Upper lobe of left lung (tissue), 6 donors: Measurements from ENCODE around the gene ZBTB45. TPM values are rescaled to one million over a fixed set of nuclear protein-coding genes. Genes with fewer than 3 reads are reported as not detected.

Experiments
- ATAC-seq, 2 donors: fragments of 200-7000 bp; cut with Tn5 transposase; one replicate each; pipeline ENCODE4 v1.9.1; 2022; ENCODE audit warnings: mild to moderate bottlenecking in 2 of 2, moderate library complexity in 2 of 2; ENCODE audit not compliant: low FRiP score in 2 of 2
- DNase-seq, 2 donors: peaks; one replicate each; pipeline ENCODE4 v3.0.0-alpha.2; 2019 to 2020
- H3K27ac ChIP-seq, 4 donors: fragments of 200-600 bp; sonication (generic); one replicate each; pipeline ENCODE4 v1.5.1; 2016 to 2019
- H3K27me3 ChIP-seq, 4 donors: fragments of 200-600 bp; sonication (generic); one replicate each; pipeline ENCODE4 v1.5.1; 2017 to 2019
- H3K36me3 ChIP-seq, 4 donors: fragments of 200-600 bp; sonication (generic); one replicate each; pipeline ENCODE4 v1.5.1; 2016 to 2019
- H3K4me1 ChIP-seq, 4 donors: fragments of 200-600 bp; sonication (generic); one replicate each; pipeline ENCODE4 v1.5.1; 2018 to 2019
- H3K4me3 ChIP-seq, 4 donors: fragments of 200-600 bp; sonication (generic); one replicate each; pipeline ENCODE4 v1.5.1; 2017 to 2019; ENCODE audit warnings: mild to moderate bottlenecking in 2 of 4, moderate library complexity in 1 of 4
- H3K9me3 ChIP-seq, 4 donors: fragments of 200-600 bp; sonication (generic); one replicate each; pipeline ENCODE4 v1.5.1; 2018 to 2019
- EP300 ChIP-seq, 4 donors: sonication (generic); formaldehyde crosslinking; IDR thresholded peaks; one replicate each; pipeline ENCODE4 v1.5.1; 2017; ENCODE audit warnings: antibody characterized with exemption in 4 of 4, control low read depth in 2 of 4
- POLR2A ChIP-seq, 4 donors: fragments of 450-650 bp; IDR thresholded peaks; one replicate each; pipeline ENCODE4 v1.5.1; 2016 to 2017; ENCODE audit warnings: antibody characterized with exemption in 4 of 4, mild to moderate bottlenecking in 2 of 4
- POLR2AphosphoS5 ChIP-seq, 2 donors: sonication (generic); formaldehyde crosslinking; IDR thresholded peaks; one replicate each; pipeline ENCODE4 v1.5.1; 2017; ENCODE audit warnings: antibody characterized with exemption in 2 of 2
- WGBS, 2 donors: methylation state at CpG; one replicate each; pipeline ENCODE4 v1.1.5; 2017 to 2018; 5-methylcytosine and 5-hydroxymethylcytosine counted together
- total RNA-seq, 6 donors: library from RNA; depleted of rRNA in 4 of 6; stranded (reverse); fragments of >200 nt in 4 of 6; gene quantifications; one replicate each; pipeline versions ENCODE4 v1.1.0 to v1.2.1, GENCODE V29; 2016 to 2021
- TF ChIP-seq, protein P1 (sequence below), 6 experiments: fragments of 450-650 bp in 4 of 6; fragments of 200-600 bp in 2 of 6; sonication (generic) in 2 of 6; IDR thresholded peaks; one replicate each; pipeline ENCODE4 v1.5.1; 2016 to 2019; ENCODE audit warnings: antibody characterized with exemption in 6 of 6
- donor health status: DM: no; HTN: no; CAD: no; lungs with moderate emphysema.
- donor health status: DM: no; HTN: yes; CAD: no; lungs with severe emphysema.

Gene ZBTB45
- total RNA-seq, 6 donors from 2014 or later: 11.9 to 19.7 (median 15.0) TPM

DNA sequence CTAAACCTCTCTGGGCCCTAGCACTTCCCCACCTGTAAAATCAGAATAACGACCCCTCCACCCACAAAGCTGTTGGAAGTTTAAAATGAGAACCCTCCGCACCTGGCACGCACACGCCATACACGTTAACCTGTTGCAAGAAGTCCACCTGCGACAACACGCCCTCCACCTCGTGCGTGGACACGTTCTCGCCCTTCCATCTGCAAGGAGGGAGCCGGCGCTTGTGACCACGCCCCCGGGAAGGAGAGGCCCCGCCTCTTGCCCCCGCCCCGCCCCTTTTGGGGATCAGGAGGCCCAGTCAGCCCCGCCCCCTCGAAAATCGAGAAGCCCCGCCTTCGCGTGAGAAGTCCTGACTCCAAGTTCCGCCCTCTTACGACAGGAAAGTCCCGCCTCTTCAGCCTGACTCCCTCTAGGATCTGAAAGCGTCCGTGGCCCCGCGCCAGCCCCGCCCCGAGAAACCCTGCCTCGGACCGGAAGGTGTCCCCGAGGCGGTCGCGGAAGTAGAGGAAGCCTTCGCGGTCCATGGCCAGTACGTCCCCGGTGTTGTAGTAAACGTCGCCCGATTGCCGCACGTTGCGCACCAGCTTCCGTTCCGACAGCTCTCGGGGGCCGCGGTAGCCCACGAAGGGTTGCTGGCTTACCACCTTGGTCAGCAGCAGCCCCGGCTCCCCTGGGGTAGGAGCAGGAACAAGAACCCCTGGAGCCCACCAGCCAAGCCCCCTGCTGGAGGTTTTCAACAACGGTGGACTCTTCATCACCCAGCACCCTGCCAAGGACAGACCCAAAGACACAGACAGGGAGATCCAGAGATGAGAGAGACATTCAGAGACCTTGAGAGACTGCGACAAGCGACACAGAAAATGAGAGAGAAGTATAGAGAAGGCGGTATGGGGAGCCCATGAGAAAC lies 20.3 kb downstream of the ZBTB45 start:
- ATAC-seq (peak; percentile 98 to 99), DNase-seq (peak; percentile 100)
- H3K27ac ChIP-seq: peak overlapping the region; percentile 77 to 90 (median 81)
- H3K4me3 ChIP-seq: peak overlapping the region; percentile 29 to 73 (median 62)
- TF ChIP-seq, protein P1, sequence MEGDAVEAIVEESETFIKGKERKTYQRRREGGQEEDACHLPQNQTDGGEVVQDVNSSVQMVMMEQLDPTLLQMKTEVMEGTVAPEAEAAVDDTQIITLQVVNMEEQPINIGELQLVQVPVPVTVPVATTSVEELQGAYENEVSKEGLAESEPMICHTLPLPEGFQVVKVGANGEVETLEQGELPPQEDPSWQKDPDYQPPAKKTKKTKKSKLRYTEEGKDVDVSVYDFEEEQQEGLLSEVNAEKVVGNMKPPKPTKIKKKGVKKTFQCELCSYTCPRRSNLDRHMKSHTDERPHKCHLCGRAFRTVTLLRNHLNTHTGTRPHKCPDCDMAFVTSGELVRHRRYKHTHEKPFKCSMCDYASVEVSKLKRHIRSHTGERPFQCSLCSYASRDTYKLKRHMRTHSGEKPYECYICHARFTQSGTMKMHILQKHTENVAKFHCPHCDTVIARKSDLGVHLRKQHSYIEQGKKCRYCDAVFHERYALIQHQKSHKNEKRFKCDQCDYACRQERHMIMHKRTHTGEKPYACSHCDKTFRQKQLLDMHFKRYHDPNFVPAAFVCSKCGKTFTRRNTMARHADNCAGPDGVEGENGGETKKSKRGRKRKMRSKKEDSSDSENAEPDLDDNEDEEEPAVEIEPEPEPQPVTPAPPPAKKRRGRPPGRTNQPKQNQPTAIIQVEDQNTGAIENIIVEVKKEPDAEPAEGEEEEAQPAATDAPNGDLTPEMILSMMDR (IDR thresholded peaks at IDR 0.05): peak in 5 of 6 experiments; percentile 19 to 48 (median 31)
- TF ChIP-seq EP300 (IDR thresholded peaks at IDR 0.05): no peak
- peak in 1 of 4 donors; percentile 68 for TF ChIP-seq POLR2A (IDR thresholded peaks at IDR 0.05)
- peak; percentile 88 to 89 for TF ChIP-seq POLR2AphosphoS5 (IDR thresholded peaks at IDR 0.05)
- H3K36me3 ChIP-seq: no peaks in the 10 kb centered on the region
- no peaks in the 10 kb centered on the region for H3K9me3 ChIP-seq
- 1 to 19% methylated on average over 4 to 60 of the region's 60 CpGs for WGBS, 2 donors
- no peaks in the 10 kb centered on the region for H3K27me3 ChIP-seq
- peaks cover 18 to 27% (median 21%) of the 10 kb centered on the region in 4 donors for H3K4me1 ChIP-seq

DNA sequence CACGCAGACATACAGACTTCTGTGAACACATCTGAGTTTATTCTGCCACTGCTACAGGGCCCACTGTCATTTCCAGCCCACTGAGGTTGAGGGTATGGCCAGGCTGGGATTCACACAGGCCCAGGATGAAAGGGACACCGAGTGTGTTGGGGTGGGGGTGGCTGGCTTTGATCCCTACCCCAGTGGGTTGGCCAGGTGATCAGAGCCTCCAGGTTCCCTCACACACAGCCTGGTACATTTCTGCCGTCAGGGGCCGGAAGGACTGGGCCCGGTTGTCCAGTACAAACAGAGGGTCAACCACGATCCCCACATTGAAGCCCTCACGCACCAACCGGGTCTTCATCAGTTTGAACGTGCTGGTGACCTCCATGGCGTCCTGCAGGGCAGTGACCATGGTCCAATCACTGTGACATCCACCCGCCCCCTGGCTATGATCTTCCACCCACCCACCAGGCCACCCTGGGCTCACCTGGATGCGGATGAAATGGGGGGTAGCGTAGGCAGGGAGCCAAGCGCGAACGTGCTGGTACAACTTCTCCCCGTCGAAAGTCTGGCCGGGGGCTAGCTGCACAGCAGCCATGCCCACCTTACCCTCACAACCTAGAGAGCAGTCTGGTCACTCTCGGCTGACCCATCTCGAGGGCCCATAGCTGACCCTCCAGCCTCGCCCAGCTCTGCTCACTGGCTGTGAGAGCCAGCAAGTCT lies 21.1 kb downstream of the ZBTB45 start:
- H3K27ac ChIP-seq: peak overlapping the region; percentile 42 to 90 (median 81)
- no peaks in the 10 kb centered on the region for H3K9me3 ChIP-seq
- no peaks in the 10 kb centered on the region for H3K27me3 ChIP-seq
- no peaks in the 10 kb centered on the region for H3K36me3 ChIP-seq
- H3K4me3 ChIP-seq: peak overlapping the region; percentile 29 to 73 (median 62)
- ATAC-seq: peak in 1 of 2 donors; percentile 1
- no peak for DNase-seq
- 65 to 78% methylated on average over 9 to 22 of the region's 22 CpGs for WGBS, 2 donors
- TF ChIP-seq POLR2A (IDR thresholded peaks at IDR 0.05) (no peak), POLR2AphosphoS5 (IDR thresholded peaks at IDR 0.05) (no peak), EP300 (IDR thresholded peaks at IDR 0.05) (no peak)
- TF ChIP-seq, protein P1 (IDR thresholded peaks at IDR 0.05): no peak
- peaks cover 18 to 27% (median 21%) of the 10 kb centered on the region in 4 donors for H3K4me1 ChIP-seq

DNA sequence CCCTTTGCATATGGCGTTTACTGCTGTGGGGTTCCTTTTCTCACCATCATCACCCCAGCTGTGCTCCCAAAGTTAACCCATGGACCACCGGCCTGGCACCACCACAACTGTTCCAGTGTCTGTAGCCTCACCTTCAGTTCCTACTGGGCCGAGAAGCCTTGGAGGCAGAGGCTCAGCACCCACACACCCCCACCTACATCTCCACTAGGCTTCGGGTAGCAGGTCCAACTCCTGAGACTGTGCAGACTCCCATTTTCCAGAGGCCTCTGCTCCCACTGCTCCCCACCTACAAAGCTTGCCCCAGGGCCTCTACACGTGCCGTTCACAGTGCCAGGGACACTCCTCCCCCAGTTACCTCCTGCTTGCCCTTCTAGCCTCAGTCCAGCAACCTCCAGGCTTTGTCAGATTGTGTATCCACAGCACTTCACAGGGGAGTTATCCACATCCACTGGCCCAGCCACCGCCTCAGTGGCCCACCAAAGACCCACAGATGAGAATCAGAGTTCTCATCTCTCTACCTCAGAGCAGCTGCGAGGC lies 21.9 kb downstream of the ZBTB45 start:
- Histone ChIP-seq H3K36me3 (no peaks in the 10 kb centered on the region), H3K4me3 (no peak overlapping the region), H3K9me3 (no peaks in the 10 kb centered on the region), H3K27ac (no peak overlapping the region), H3K4me1 (peaks cover 18 to 27% (median 21%) of the 10 kb centered on the region in 4 donors), H3K27me3 (no peaks in the 10 kb centered on the region)
- ATAC-seq (no peak), DNase-seq (no peak)
- TF ChIP-seq EP300 (IDR thresholded peaks at IDR 0.05): no peak
- no peak for TF ChIP-seq POLR2A (IDR thresholded peaks at IDR 0.05)
- TF ChIP-seq, protein P1 (IDR thresholded peaks at IDR 0.05): no peak
- TF ChIP-seq POLR2AphosphoS5 (IDR thresholded peaks at IDR 0.05): no peak
- WGBS, 2 donors: 91 to 93% methylated on average over 7 to 8 of the region's 8 CpGs

DNA sequence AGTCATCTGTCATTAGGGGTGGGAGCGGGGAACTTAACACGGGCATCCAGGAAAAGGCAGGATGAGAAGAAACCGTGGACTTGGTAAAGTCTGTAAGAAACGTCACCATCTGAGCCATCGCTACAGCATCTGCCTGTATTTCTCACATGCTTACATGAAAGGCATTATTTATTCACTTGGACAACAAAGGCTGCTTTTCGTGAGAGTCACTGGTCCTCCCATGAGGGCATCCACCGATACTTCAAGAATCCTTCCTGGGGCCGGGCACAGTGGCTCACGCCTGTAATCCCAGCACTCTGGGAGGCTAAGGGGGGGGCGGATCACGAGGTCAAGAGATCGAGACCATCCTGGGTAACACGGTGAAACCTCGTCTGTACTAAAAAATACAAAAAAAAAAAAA lies 27.3 kb downstream of the ZBTB45 start:
- Histone ChIP-seq H3K36me3 (no peaks in the 10 kb centered on the region), H3K4me1 (no peaks in the 10 kb centered on the region), H3K27me3 (no peaks in the 10 kb centered on the region), H3K4me3 (no peak overlapping the region), H3K27ac (no peak overlapping the region), H3K9me3 (no peaks in the 10 kb centered on the region)
- TF ChIP-seq POLR2A (IDR thresholded peaks at IDR 0.05): no peak
- TF ChIP-seq, protein P1 (IDR thresholded peaks at IDR 0.05): no peak
- no peak for TF ChIP-seq EP300 (IDR thresholded peaks at IDR 0.05)
- no peak for TF ChIP-seq POLR2AphosphoS5 (IDR thresholded peaks at IDR 0.05)
- WGBS, 2 donors: 92 to 93% methylated on average over 14 of the region's 14 CpGs
- DNase-seq (no peak), ATAC-seq (no peak)
